NCI-H82 treated with DMSO at 0.1 percent for 48 hours (cell line): ENCODE results near the gene NPEPL1.

Source experiments
- DNase-seq: peaks from one replicate; lab custom pipeline; 2025; ENCODE audit not compliant: unreplicated experiment; lab: John Stamatoyannopoulos, UW

NPEPL1 gene

DNA sequence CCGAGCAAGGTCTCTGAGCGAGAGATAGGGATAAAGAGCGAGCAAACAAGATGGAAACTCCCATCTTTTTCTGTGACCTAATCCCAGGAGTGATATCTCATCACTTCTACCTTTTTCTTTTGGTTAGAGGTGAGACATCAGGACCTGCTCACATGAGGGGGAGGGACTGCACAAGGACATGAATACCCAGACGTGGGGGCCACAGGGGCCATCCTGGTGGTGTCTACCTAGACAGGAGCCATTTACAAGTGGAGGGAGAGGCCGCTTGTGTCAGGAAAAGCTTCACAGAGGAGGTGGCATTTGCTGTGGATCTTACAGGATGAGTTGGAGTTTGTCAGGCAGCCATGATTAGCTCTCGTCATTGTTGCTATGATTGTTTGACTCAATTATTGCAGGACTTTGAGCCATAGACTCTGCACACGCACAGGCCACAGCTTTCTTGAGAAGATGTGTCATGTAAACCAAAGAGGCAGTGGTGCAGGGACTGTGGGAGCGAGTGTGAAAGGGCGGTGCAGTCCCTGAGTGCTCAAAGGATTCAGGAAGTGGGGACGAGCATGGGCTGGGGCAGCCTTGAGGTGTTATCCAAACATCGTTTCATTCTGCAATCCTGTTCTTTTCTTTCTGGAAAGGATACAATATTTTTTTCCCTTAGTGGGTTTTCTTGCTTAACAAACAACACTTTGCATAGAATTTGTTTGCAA is 7.7 kb downstream of the NPEPL1 start:
- no peak for DNase-seq

DNA sequence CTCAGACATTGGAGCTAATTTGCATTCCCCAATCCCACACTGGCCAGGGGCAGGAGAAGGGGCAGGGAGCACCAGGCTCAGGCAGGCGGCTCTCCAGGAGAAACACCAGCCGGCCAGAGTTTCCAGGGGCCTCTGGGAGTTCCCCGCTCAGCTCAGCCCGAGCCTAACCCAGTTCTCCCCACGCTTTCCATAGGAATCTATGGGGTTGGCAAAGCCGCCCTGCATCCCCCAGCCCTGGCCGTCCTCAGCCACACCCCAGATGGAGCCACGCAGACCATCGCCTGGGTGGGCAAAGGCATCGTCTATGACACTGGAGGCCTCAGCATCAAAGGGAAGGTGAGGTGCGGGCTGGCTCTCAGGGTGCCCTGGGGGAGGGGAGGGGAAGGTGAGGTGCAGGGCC is 8.2 kb downstream of the NPEPL1 start:
- no peak for DNase-seq

DNA sequence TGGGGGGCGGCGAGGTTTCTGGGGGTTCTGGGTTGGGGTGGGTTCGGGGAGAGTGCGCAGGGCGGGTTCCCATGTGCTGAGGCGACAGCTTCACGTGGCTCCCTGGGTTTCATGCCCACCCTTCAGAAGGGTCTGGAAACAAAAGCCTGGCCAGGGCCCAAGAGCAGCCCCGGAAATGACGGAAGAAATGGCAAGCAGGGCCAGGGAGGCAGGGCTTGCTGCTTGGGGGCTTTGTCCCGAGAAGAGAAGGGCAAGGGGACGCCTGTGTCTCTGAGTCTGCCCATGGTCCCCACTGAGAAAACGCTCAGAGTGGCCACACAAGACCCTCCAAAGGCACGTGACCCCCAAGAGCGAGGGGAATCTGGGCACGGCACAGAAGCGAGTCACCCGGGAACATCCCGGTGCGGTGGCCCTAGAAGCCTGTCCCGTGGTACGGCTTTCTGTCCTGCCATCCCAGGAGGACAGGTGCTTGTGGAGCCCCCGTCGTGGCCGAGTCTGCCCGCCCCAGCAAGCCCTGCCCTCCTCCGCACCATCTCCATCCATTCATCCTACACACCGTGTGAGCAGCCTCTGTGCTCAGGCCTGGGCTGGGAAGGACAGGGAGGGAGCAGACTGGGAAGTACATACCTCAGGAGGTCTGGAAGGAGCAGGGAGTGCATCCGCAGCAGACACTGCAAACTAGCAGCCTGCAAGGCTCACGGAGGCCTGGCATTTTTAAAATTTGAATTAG is 9.0 kb downstream of the NPEPL1 start:
- no peak for DNase-seq

DNA sequence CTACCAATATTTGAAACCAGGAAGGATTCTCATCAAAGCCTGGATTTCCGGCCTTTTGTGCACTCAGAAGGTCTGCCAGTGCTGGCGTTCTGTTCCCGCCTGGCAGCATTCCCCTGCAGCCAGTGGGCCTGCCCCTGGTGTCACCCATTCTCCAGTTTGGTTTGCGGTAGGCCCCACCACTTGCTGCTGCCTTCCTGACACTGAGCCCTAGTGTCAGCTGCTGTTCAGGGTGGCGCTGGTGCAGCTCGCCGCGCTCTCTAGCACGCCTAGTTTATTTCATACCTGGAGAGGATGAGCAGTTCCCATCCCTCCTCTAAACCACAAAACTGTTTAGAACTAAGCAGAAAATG is 9.5 kb downstream of the NPEPL1 start:
- no peak for DNase-seq

DNA sequence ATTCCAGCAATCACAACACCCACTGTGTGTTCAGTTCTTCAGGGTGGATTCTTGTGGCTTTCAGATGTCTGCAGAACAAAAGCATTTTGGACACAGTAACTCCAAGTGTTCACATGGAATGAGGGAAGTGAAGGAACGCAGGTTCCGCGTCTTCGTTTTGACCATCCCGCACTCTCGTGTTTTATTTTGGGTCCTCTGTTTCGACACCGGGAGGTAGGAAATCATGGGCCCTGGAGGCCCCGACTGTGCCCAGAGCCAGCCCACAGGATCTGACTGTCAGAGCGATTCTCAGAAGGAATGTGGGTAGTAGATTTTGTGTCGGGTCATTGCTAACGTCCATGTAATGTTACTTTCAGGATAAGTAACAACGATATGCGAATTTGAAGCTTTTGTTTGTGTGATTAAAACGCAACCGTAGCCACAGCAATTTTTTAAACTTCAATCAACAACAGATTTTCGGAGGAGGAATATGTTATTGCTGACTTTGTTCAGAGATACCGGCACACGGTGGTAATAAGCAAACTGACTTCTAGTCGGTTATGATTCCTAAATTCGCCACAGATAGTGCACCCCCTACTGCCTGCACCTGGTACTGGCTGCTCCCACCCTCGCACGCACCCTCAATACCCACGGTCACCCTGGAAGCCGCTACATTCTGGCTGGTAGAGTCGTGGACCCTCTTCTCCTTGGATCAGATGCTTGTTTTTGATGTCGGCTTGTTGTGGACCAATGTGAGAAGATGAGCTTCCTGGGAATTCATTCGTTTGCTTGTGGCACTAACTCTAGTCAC is 10.5 kb downstream of the NPEPL1 start:
- DNase-seq = no peak

DNA sequence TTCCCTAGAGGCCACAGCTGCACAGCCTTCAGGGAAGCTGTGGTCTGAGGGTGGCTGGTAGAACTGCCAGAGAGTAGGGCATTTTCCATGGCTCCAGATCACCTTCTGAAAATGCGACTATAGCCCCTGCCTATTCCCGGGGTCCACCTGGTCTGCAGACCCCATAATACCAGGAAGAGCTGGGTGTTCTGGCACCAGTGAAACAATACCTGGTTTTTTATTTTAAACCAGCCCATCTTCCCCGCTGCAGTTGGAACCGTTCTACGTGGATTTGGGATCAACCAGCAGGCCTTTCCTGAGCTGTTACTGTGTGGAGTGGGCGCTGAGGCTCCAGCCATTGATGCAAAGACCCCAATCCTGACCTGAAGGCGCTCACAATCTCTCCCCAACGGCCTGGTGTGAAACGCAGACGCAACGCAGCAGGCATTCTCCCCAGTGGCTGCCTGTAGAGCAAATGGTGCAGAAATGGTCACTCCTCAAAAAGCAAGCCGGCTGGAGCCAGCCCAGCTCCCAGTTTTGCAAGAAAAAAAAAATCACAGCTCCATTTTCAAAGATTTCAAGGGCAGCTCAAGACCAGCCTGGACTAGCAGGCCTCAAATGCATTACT is 11.3 kb downstream of the NPEPL1 start:
- DNase-seq = no peak

DNA sequence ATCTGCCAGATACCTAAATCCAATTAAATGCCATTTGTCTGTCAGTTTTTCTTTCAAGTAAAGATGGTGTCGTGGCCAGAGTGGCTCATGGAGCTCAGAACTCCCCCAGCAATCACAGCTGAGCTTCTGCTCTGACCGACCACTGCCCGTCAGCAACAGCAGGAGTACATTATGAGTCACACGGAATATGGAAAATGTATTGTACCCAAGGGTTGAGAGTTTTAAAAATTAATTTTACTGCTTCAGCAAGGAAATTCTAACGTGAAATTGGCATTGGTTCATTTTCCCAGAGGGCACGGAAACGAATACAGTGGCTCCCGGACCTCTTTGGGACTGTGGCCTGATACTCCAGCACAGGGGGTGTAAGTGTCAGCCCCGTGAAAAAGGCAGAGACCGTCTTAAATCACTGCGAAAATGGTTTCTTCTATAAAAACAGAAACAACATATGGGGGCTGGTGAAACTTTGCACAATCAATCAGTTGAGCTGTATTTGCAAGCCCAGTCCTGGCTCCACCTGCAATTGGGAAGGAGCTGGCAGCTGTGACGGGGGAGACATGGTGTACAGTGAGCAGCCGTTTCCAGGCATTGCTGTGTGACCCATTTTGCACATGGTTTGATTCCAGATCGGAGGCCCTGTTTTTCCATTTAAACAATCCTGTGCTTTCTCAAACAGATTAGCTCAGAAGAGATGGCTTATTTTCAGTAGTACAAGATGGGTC is 12.8 kb downstream of the NPEPL1 start:
- no peak for DNase-seq

DNA sequence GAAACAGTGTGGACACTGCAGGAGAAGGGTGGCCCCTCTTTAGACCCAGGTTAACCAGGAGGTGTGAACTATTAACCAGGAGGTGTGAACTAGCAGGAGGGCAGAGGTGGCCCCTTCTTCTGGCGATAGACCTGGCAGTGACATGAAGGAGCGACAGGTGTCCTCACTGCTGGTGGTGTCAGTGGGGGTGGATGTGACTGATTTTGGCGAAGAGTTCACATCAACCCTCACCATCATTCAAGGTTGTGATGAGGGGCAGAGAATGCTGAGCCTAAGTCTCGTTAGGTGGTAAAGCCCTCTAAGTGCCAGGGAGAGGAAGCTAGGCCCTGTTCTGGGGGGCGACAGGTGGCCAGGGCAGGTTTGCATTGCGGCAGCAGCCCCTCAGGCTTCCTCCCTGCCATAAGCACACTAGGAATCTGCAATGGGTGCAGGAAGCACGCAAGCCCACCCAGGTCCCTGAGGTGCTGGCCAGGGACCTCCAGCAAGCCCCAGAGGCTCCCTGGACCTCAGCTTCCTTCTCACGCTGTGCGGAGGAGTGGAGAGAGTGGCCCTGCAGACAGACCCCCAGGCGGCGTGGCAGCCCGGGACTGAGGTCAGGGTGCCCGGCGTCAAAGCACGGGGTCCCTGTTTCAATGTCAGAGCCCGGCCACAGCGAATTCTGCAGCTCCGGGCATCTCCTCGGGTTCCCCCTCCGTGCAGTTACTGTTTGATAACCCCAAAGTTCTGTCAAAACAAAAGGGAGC is 13.7 kb downstream of the NPEPL1 start:
- no peak for DNase-seq

DNA sequence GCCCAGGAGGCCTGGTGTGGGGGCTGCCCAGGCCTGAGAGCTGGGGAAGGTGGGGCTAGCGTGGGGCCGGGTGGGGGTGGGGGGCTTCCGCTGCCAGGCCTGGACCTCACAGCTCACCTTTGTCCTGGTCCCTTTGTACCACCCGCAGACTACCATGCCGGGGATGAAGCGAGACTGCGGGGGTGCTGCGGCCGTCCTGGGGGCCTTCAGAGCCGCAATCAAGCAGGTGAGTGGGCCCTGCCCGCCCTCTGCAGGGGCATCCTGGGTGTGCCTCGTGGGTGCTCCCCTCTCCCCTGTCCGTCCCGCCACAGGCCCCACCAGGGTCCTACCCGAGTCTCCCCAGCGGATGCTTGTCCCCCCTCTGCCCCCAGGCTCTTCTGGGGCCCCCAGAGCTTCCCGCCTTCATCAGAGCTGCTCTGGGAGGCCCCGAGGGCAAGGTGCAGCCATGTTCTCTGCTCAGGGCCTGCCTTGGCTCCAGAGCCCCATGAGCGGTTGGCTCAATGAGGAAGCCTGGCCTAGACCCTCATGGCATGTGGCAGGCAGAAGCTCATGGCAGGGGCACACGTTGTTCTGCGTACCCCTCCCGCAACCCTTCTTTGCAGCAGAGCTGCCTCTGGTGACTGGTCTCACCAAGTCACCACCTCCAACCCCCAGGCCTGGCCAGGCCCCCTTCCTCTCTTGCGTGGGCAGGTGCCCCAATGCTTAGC is 14.5 kb downstream of the NPEPL1 start:
- no peak for DNase-seq

DNA sequence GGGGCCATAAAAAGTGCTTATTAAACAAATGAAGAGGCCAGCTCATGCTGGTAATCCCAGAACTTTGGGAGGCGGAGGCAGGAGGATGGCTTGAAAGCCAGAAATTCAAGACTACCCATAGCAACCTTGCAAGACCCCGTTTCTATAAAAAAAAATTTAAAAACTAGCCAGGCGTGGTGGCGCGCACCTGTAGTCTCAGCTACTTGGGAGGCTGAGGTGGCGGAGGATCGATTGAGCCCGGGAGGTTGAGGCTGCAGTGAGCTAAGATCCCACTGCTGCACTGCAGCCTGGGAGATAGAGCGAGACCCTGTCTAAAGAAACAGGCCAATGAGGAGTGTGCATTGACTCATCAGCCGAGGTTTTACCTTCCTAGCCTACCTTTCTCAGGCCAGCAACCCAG is 15.2 kb downstream of the NPEPL1 start:
- DNase-seq = no peak

DNA sequence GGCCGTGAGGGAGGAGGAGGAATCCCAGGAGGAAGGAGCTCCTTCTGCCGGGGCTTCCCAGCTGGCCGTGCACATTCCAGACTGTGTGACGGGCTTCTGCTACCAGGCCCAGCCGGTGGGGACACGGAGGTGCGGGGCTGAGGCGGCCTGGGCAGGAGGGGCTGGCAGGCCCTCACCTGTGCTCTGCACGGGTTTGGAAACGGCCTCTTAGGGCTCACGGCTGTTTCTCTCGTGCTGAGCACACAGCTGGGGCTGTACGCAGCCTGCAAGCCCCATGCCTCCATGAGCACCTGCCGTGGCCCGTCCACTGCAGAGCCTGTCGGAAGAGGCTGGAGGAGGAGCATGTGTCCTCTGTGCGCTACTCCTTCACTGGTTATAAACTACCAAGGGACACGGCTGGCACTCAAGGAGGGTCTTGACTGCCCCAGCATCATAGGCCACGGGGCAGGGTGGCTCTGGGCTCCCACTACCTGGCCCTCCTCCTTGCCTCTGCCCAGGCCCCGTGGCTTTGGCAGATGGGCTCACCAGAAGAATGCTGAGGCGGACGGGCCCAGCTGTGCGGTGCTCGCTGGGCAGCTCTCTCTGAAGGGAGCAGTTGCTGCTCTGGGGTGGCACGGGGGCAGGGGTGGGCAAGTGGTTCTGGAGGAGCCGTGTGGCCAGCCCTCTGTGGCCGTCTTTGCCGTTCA is 15.8 kb downstream of the NPEPL1 start:
- DNase-seq = no peak

DNA sequence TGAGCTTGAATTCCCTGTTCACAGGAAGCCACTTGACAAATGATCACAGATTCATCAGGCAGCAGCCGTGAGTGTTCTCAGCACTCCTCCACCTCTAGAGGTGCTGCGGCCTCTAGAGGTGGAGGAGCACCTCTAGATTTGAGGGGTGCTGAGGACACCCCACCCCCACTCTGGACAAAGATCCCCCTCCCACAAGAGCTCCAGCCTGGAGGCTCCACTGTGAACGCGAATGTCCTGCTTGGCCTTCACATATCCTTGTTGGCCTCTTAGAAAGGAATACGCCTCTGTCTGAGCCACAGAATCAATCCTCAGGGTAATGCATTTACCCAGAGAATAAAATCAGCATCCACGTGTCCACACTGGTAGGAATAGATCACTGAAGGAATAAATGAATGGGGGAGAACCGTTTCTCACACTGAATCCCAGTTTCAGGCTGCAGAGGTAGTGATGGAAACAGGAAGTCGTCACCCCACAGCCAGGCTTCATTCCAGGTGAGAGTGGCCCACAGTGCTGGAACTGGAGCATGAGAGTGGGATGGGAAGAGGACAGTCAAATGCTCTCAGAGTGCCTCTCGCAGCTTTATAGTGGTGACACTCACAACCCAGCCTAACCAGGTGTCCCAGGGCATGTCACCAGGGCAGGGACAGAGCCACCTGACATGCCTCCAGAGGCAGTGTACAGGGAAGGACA is 16.6 kb downstream of the NPEPL1 start:
- DNase-seq = no peak

DNA sequence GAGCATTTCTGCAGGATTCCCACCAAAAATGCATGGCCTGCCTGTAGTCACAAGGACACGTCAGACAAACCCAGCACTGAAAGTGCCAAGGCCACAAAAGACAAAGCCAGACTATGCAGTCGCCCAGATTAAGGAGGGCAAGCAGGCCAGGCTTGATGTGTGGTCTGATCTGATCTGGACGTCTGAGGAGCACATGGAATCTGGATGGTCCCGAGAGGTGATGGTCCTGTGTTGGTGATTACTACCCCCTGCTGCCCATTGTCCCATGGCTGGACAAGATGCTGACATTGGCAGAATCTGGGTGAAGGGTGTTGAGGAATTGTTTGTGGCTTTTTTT is 17.1 kb downstream of the NPEPL1 start:
- DNase-seq = no peak

DNA sequence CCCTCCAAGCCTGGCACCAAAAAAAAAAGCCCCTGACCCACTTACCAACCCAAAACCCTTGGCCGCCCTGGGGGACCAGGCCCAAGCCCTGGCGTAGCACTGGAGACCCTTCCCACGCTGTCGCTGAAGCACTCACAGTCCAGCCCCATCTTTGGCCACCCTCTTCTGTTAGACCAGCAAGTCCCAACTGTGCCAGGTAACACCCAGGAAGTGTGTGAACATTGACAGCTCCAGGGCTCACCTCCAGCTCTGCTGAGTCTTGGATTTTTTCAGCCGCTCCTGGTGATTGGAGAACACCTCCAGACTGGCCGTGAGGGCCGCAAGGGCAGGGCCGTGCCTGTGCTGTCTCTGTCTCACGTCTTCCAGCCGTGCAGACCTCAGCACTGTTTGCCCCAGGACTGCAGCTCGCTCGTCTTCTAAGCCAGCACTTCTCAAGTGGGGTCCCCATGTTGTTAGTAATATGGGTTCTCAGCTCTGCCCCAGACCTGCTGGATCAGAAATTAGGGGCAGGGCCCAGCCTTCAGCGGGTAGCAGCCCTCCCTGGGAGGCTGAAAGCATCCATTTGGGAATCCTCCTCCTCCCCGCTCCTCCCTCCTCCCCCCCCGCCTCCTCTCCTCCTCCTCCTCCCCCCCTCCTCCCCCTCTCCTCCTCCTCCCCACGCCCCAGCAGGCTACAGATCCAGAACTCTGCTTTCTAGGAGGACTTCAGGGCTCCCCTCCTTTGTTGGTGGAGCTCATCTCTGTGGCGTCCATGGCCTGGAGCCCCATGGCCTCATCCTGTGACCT is 18.1 kb downstream of the NPEPL1 start:
- no peak for DNase-seq

DNA sequence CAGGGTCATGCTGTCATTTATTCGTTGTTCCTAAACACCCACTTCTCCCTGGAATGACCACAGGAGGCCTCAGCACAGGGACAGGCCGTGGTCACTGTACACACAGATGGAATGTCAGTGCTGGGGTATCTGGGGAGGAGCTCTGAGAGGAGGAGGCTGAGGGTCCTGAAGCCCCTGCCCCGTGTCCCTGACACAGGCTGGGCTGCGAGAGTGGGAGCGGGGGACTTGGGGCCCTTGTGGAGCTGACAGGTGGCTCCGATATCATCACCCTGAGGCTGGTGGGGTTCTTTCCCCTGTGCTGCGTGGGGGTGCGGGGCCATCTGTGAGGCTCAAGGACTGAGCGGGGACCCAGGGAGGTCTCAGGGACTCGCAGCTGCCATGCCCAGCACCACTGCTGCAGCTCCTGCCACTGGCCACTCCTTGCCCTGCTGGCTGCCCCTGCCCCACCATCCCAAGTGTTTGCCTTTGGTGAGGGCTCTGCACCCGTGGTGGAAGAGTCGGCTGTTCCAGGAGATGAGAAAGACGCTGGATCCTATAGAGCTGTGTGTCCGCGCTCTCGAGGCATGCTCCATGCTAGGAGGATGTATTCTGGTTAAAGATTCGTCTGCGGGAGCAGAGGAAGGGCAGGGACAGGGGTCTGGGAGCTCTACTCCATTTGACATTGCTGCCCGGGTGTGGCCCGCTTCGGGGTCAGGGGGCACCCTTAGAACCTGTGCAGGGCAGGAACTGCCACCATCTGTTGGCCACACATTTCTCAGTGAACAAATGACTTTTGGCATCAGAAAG is 18.9 kb downstream of the NPEPL1 start:
- DNase-seq = no peak

DNA sequence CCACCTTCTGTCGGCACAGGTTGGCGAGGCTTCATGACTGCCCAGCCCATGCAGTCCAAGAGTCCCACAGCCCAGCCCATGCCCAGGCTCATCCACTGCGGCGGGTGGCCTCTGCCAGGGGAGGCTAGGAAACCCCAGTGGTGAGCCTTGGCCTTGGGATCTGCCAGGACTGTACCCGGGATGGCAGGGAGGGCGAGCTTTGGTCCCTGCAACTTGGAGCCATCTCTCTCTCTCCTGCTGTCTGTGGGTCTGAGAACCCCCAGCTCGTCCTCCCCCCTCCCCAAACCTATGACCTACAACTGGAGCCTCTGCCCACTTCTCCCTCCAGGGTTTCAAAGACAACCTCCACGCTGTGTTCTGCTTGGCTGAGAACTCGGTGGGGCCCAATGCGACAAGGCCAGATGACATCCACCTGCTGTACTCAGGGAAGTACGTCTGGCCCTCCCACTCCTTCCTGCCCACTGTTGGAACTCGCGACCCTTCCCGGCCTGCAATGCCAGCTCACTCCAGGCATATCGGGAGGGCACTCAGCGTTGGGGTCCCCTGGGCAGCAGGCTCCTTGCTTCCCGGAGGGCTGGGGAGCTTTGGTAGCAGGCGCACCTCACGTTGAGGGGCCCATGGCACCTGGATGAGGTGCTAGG is 19.7 kb downstream of the NPEPL1 start:
- no peak for DNase-seq
